Loucy (cell line): ENCODE measurements around the gene TM2D3.

Experiments used
- H2AFZ ChIP-seq: fragments of 200-600 bp; sonication (generic); 2 replicates; pipeline ENCODE4 v1.6.0; 2016; ENCODE audit warnings: antibody characterized with exemption, mild to moderate bottlenecking, low read length, moderate library complexity
- H3F3A ChIP-seq: fragments of 200-600 bp; 2 replicates; pipeline ENCODE4 v1.6.0; 2016; ENCODE audit warnings: antibody characterized with exemption, low read depth, mild to moderate bottlenecking
- H3K27me3 ChIP-seq: fragments of 200-600 bp; sonication (generic); 2 replicates; pipeline ENCODE4 v1.6.1; 2014; ENCODE audit warnings: low read length, mild to moderate bottlenecking; ENCODE audit not compliant: insufficient read depth, poor library complexity, severe bottlenecking
- H3K36me3 ChIP-seq: fragments of 200-600 bp; sonication (generic); 2 replicates; pipeline ENCODE4 v1.6.1; 2016; ENCODE audit warnings: low read length; ENCODE audit not compliant: insufficient read depth
- H3K4me1 ChIP-seq: fragments of 200-600 bp; sonication (generic); 2 replicates; pipeline ENCODE4 v1.5.1; 2014; ENCODE audit warnings: low read length, mild to moderate bottlenecking; ENCODE audit not compliant: insufficient read depth, poor library complexity, severe bottlenecking
- H3K4me2 ChIP-seq: fragments of 200-600 bp; sonication (generic); 2 replicates; pipeline ENCODE4 v1.6.0; 2014; ENCODE audit warnings: antibody characterized with exemption, low read length, low read depth, mild to moderate bottlenecking; ENCODE audit not compliant: poor library complexity, severe bottlenecking
- H3K4me3 ChIP-seq: fragments of 200-600 bp; sonication (generic); 2 replicates; pipeline ENCODE4 v1.5.1; 2014; ENCODE audit warnings: low read length, mild to moderate bottlenecking, mixed read lengths; ENCODE audit not compliant: poor library complexity, severe bottlenecking
- H3K79me2 ChIP-seq: fragments of 200-600 bp; sonication (generic); 2 replicates; pipeline ENCODE4 v1.6.1; 2014; ENCODE audit warnings: low read length; ENCODE audit not compliant: insufficient read depth
- H3K9ac ChIP-seq: fragments of 200-600 bp; sonication (generic); 2 replicates; pipeline ENCODE4 v1.6.0; 2014; ENCODE audit warnings: mild to moderate bottlenecking, low read depth, low read length, moderate library complexity; ENCODE audit not compliant: poor library complexity, severe bottlenecking
- H3K9me2 ChIP-seq: fragments of 200-600 bp; sonication (generic); replicated peaks from 2 replicates; pipeline ENCODE4 v1.6.1; 2016; ENCODE audit warnings: low read depth, low read length, mixed read lengths
- H3K9me3 ChIP-seq: fragments of 200-600 bp; sonication (generic); 2 replicates; pipeline ENCODE4 v1.6.1; 2014; ENCODE audit warnings: mild to moderate bottlenecking, antibody characterized with exemption, low read length, low read depth; ENCODE audit not compliant: insufficient read depth
- H4K20me1 ChIP-seq: fragments of 200-600 bp; sonication (generic); 2 replicates; pipeline ENCODE4 v1.6.0; 2014; ENCODE audit warnings: antibody characterized with exemption, low read length, mild to moderate bottlenecking; ENCODE audit not compliant: insufficient read depth, poor library complexity, severe bottlenecking
- CTCF ChIP-seq: fragments of 200-600 bp; sonication (generic); conservative IDR thresholded peaks from 2 replicates; pipeline ENCODE4 v1.5.1; 2014; ENCODE audit warnings: mild to moderate bottlenecking, antibody characterized with exemption, low read length
- EZH2phosphoT487 ChIP-seq: fragments of 200-600 bp; IDR thresholded peaks from 2 replicates; pipeline ENCODE4 v1.6.1; 2018; ENCODE audit warnings: antibody characterized with exemption, mild to moderate bottlenecking, moderate library complexity, borderline replicate concordance

TM2D3 gene

GRCh38 chr15:101696829-101697228, 44.6 kb upstream of the TM2D3 start:
- Histone ChIP-seq H3K9me2 (no peaks in the 10 kb centered on the region), H3K9ac (no peak overlapping the region), H3K4me1 (peaks cover 17% of the 10 kb centered on the region), H3K4me2 (no peak overlapping the region), H3K9me3 (no peaks in the 10 kb centered on the region), H4K20me1 (no peaks in the 10 kb centered on the region), H3K4me3 (no peak overlapping the region), H3F3A (no peaks in the 10 kb centered on the region), H3K27me3 (no peaks in the 10 kb centered on the region), H3K36me3 (peaks cover 14% of the 10 kb centered on the region; the same call in 1 of the 2 replicates), H2AFZ (no peak overlapping the region), H3K79me2 (no peaks in the 10 kb centered on the region)
- TF ChIP-seq CTCF, result no peak
- TF ChIP-seq EZH2phosphoT487, result no peak

- H2AFZ ChIP-seq, result no peak overlapping the region
- TF ChIP-seq EZH2phosphoT487, result no peak
- no peak overlapping the region for H3K4me2 ChIP-seq
- no peaks in the 10 kb centered on the region for H3K27me3 ChIP-seq
- H3K79me2 ChIP-seq, result no peaks in the 10 kb centered on the region
- no peak overlapping the region for H3K4me3 ChIP-seq
- no peaks in the 10 kb centered on the region for H3K9me3 ChIP-seq
- H3K9ac ChIP-seq, result no peak overlapping the region
- H3K4me1 ChIP-seq, result peaks cover 17% of the 10 kb centered on the region
- no peaks in the 10 kb centered on the region for H3K9me2 ChIP-seq
- no peaks in the 10 kb centered on the region for H4K20me1 ChIP-seq
- no peaks in the 10 kb centered on the region for H3F3A ChIP-seq
- peaks cover 1% of the 10 kb centered on the region; the same call in 1 of the 2 replicates for H3K36me3 ChIP-seq
These were observed 42.1 kb upstream of the TM2D3 start for GRCh38 chr15:101694261-101694660.

- Histone ChIP-seq H3K9me3 (no peaks in the 10 kb centered on the region), H3K79me2 (no peaks in the 10 kb centered on the region), H3K27me3 (no peaks in the 10 kb centered on the region), H3K36me3 (no peaks in the 10 kb centered on the region), H3K4me3 (no peak overlapping the region), H3K9me2 (no peaks in the 10 kb centered on the region), H3K4me2 (no peak overlapping the region), H3F3A (no peaks in the 10 kb centered on the region), H3K9ac (no peak overlapping the region), H2AFZ (no peak overlapping the region), H4K20me1 (no peaks in the 10 kb centered on the region), H3K4me1 (peaks cover 17% of the 10 kb centered on the region)
- TF ChIP-seq EZH2phosphoT487 (no peak), CTCF (no peak)
These were observed 40.8 kb upstream of the TM2D3 start for GRCh38 chr15:101692801-101693598.

- Histone ChIP-seq H3K27me3 (no peaks in the 10 kb centered on the region), H3K4me1 (peaks cover 5% of the 10 kb centered on the region), H3K36me3 (no peaks in the 10 kb centered on the region), H3K79me2 (no peaks in the 10 kb centered on the region), H3K9me2 (no peaks in the 10 kb centered on the region), H3F3A (no peaks in the 10 kb centered on the region), H3K9me3 (no peaks in the 10 kb centered on the region), H2AFZ (no peak overlapping the region), H4K20me1 (no peaks in the 10 kb centered on the region), H3K4me3 (no peak overlapping the region), H3K4me2 (no peak overlapping the region), H3K9ac (no peak overlapping the region)
- TF ChIP-seq CTCF, result no peak
- no peak for TF ChIP-seq EZH2phosphoT487
These were observed 37.7 kb upstream of the TM2D3 start for GRCh38 chr15:101689901-101690300.
